COR-L47 (cell line): Measurements from ENCODE around the gene SPTA1.

Source experiments
- DNase-seq: peaks from one replicate; lab custom pipeline; 2025; lab: John Stamatoyannopoulos, UW

Gene SPTA1

DNA sequence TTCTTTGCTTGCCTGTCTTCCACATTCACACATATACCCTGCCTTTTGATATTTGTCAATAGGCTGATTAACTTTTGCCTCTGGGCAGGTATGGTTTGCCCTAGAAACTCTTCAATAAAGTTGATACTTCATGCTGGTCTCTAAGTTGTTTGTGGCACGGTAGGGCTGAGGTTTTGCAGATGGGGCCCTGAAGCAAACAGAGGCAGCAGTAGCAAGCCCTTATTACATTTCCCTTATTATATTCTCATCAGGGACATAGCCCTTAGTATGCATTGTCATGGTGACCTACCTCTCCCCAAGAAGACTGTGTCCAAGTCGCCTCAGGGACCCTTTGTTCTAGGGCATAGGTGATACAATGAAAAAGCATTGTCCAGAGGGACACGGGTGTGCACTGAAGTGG is 116.0 kb downstream of the SPTA1 start, which contains the start of gene OR6P1:
OR6P1 (minus strand) TSS at position 101 of the 400 bp plus-strand sequence. CDS start 6,976 bp downstream, outside the sequence.
- DNase-seq, result no peak

DNA sequence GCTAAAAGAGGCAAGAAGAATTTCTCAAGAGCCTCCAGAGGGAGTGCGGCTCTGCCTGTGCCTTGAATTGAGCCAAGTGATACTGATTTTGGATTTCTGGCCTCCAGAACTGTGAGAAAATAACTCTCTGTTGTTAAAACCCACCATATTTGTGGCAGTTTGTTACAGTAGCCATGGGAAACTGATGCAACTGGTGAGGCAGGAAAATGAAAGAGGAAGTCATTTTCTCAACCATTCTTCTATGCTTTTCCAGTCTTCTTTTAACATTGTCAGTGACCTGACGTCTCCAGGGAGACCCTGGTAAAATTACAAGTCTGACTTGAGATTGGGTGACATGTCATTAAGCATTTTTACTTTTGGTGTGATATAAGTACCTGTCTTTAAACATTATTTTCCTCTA is 121.9 kb downstream of the SPTA1 start:
- no peak for DNase-seq

DNA sequence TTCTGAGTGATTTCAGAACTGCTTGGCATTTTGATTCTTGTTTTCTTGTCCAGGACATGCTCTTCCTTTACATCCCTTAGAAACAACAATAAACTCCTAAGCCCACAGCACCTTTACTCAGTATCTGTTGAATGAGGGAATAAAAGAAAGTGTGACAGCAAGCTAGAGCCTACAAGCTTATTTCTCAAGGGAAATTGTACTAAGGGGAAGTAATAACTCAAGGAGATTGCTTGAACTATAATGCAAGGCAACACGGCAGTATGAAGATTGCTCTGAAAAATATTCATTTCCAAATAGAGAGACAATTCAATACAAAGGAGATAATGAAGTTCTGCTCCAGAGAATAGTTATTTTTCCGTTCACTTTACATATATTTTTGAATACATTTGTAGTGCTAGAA is 122.7 kb downstream of the SPTA1 start:
- DNase-seq, result no peak
